ENCODE results near the gene CDRT4. TPM values are rescaled to one million over a fixed set of nuclear protein-coding genes. Genes with fewer than 3 reads are reported as not detected.
A peak's percentile ranks its signal among the peaks of the same experiment; 100 is the strongest.
"Not testable (repeated sequence)": the region's sequence is repeated elsewhere in the genome, so short reads cannot be mapped to it uniquely, and the experiment has no call there.

Gene CDRT4
- 1 to 10 TPM; 4.5 TPM for total RNA-seq
- long read RNA-seq, donor 1, result 0 reads
- long read RNA-seq, donor 2, partial matches to known transcripts, result 0 of 1 reads
- long read RNA-seq, donor 2, other reads (novel, unspliced or antisense), result 1 of 1 reads

GRCh38 chr17:15467592-15467991 is at the start of gene CDRT4:
Gene CDRT4, minus strand, starts transcription at chr17:15467621. Its CDS starts 27,383 bp downstream, at chr17:15440238.
- intact Hi-C loops (cut with DNase I), result no loop called here
- DNase-seq (ENCODE audit: low spot score), result no peak

- intact Hi-C loops (cut with DNase I), result no loop called here
Observed at GRCh38 chr17:15516150-15516549, 48.7 kb upstream of the CDRT4 start.

GRCh38 chr17:15514469-15514868 is 47.0 kb upstream of the CDRT4 start:
- intact Hi-C loops (cut with DNase I), result no loop called here
- DNase-seq (ENCODE audit: low spot score), result no peak

More at GRCh38 chr17:15516150-15516549, 48.7 kb upstream of the CDRT4 start:
- no peak for DNase-seq (ENCODE audit: low spot score)

GRCh38 chr17:15513856-15514459 is 46.5 kb upstream of the CDRT4 start:
- intact Hi-C loops (cut with DNase I), result no loop called here
- DNase-seq (ENCODE audit: low spot score), result no peak

- intact Hi-C loops (cut with DNase I), result no loop called here
- no peak for DNase-seq (ENCODE audit: low spot score)
Observed at GRCh38 chr17:15513058-15513791, 45.8 kb upstream of the CDRT4 start.

GRCh38 chr17:15512071-15512709 is 44.8 kb upstream of the CDRT4 start:
- intact Hi-C loops (cut with DNase I), result no loop called here

GRCh38 chr17:15511142-15511541 is 43.7 kb upstream of the CDRT4 start:
- no peak for DNase-seq (ENCODE audit: low spot score)
- intact Hi-C loops (cut with DNase I), result no loop called here

More at GRCh38 chr17:15512071-15512709, 44.8 kb upstream of the CDRT4 start:
- no peak for DNase-seq (ENCODE audit: low spot score)

GRCh38 chr17:15510361-15510760 is 42.9 kb upstream of the CDRT4 start:
- intact Hi-C loops (cut with DNase I), result no loop called here
- DNase-seq (ENCODE audit: low spot score), result no peak

- intact Hi-C loops (cut with DNase I), result loop anchor here in 1 of 2 donors (10.0 kb wide), 1 partner anchor 94 kb away; no protein-coding TSS in a partner anchor
- DNase-seq (ENCODE audit: low spot score), result no peak
Observed at GRCh38 chr17:15509095-15509494, 41.7 kb upstream of the CDRT4 start.

GRCh38 chr17:15508466-15508865 is 41.0 kb upstream of the CDRT4 start:
- no peak for DNase-seq (ENCODE audit: low spot score)
- intact Hi-C loops (cut with DNase I), result loop anchor here in 1 of 2 donors (10.0 kb wide), 1 partner anchor 94 kb away; no protein-coding TSS in a partner anchor

- intact Hi-C loops (cut with DNase I), result loop anchor here in 1 of 2 donors (10.0 kb wide), 1 partner anchor 93 kb away; no protein-coding TSS in a partner anchor
- no peak for DNase-seq (ENCODE audit: low spot score)
Observed at GRCh38 chr17:15507896-15508295, 40.5 kb upstream of the CDRT4 start.

GRCh38 chr17:15507001-15507400 is 39.6 kb upstream of the CDRT4 start:
- intact Hi-C loops (cut with DNase I), result loop anchor here in 1 of 2 donors (10.0 kb wide), 1 partner anchor 92 kb away; no protein-coding TSS in a partner anchor
- DNase-seq (ENCODE audit: low spot score), result no peak

- not testable (repeated sequence) for DNase-seq (ENCODE audit: low spot score)
- intact Hi-C loops (cut with DNase I), result loop anchor here in 1 of 2 donors (10.0 kb wide), 1 partner anchor 91 kb away; no protein-coding TSS in a partner anchor
Observed at GRCh38 chr17:15505708-15506107, 38.3 kb upstream of the CDRT4 start.

- DNase-seq (ENCODE audit: low spot score), result no peak
- intact Hi-C loops (cut with DNase I), result loop anchor here (2.0 to 10.0 kb wide), 2 partner anchors 89 to 243 kb away; no protein-coding TSS in a partner anchor
Observed at GRCh38 chr17:15503731-15504130, 36.3 kb upstream of the CDRT4 start.

GRCh38 chr17:15502369-15503112 is 35.1 kb upstream of the CDRT4 start:
- DNase-seq (ENCODE audit: low spot score), result peak; percentile 98
- intact Hi-C loops (cut with DNase I), result loop anchor here (2.0 to 10.0 kb wide), 2 partner anchors 88 to 242 kb away; no protein-coding TSS in a partner anchor

- intact Hi-C loops (cut with DNase I), result loop anchor here (2.0 to 10.0 kb wide), 2 partner anchors 87 to 241 kb away; no protein-coding TSS in a partner anchor
Observed at GRCh38 chr17:15501793-15502192, 34.4 kb upstream of the CDRT4 start.

GRCh38 chr17:15501282-15501681 is 33.9 kb upstream of the CDRT4 start:
- no peak for DNase-seq (ENCODE audit: low spot score)
- intact Hi-C loops (cut with DNase I), result loop anchor here in 1 of 2 donors (10.0 kb wide), 1 partner anchor 86 kb away; no protein-coding TSS in a partner anchor

More at GRCh38 chr17:15501793-15502192, 34.4 kb upstream of the CDRT4 start:
- no peak for DNase-seq (ENCODE audit: low spot score)

GRCh38 chr17:15498107-15498506 is 30.7 kb upstream of the CDRT4 start:
- intact Hi-C loops (cut with DNase I), result no loop called here
- DNase-seq (ENCODE audit: low spot score), result no peak
